DOHH2 (cell line): Measurements from ENCODE around the gene KIF1B.
"Not testable (repeated sequence)": the region's sequence is repeated elsewhere in the genome, so short reads cannot be mapped to it uniquely, and the experiment has no call there.

ENCODE experiments used
- H3F3A ChIP-seq: fragments of 200-600 bp; sonication (generic), shearing (Covaris generic); 2 replicates; pipeline ENCODE4 v1.6.0; 2016; ENCODE audit warnings: antibody characterized with exemption, mild to moderate bottlenecking; ENCODE audit not compliant: control insufficient read depth, insufficient read depth
- H3K27ac ChIP-seq: fragments of 200-600 bp; sonication (generic); 2 replicates; pipeline ENCODE4 v1.5.1; 2014; ENCODE audit warnings: low read depth, mild to moderate bottlenecking, low read length, moderate library complexity
- H3K27me3 ChIP-seq: fragments of 200-600 bp; sonication (generic); 2 replicates; pipeline ENCODE4 v1.6.1; 2014; ENCODE audit warnings: mild to moderate bottlenecking, low read length, mixed read lengths; ENCODE audit not compliant: control insufficient read depth
- H3K36me3 ChIP-seq: fragments of 200-600 bp; sonication (generic); 2 replicates; pipeline ENCODE4 v1.6.1; 2014; ENCODE audit warnings: mild to moderate bottlenecking, low read length, moderate library complexity, mixed read lengths; ENCODE audit not compliant: control insufficient read depth
- H3K4me1 ChIP-seq: fragments of 200-600 bp; sonication (generic); 2 replicates; pipeline ENCODE4 v1.6.1; 2014; ENCODE audit warnings: mild to moderate bottlenecking, low read length, mixed read lengths; ENCODE audit not compliant: control insufficient read depth
- H3K4me2 ChIP-seq: fragments of 200-600 bp; sonication (generic); 2 replicates; pipeline ENCODE4 v1.6.0; 2014; ENCODE audit warnings: mild to moderate bottlenecking, low read length, moderate library complexity
- H3K4me3 ChIP-seq: fragments of 200-600 bp; sonication (generic); 2 replicates; pipeline ENCODE4 v1.5.1; 2014; ENCODE audit warnings: mild to moderate bottlenecking, low read length, mixed read lengths
- H3K79me2 ChIP-seq: fragments of 200-600 bp; sonication (generic); 2 replicates; pipeline ENCODE4 v1.6.1; 2014; ENCODE audit warnings: mild to moderate bottlenecking, low read length, mixed read lengths; ENCODE audit not compliant: control insufficient read depth
- H3K9me2 ChIP-seq: fragments of 200-600 bp; sonication (generic); replicated peaks from 2 replicates; pipeline ENCODE4 v1.6.1; 2014; ENCODE audit warnings: mild to moderate bottlenecking, low read length, mixed read lengths; ENCODE audit not compliant: control insufficient read depth
- H3K9me3 ChIP-seq: fragments of 200-600 bp; sonication (generic); 2 replicates; pipeline ENCODE4 v1.6.1; 2014; ENCODE audit warnings: antibody characterized with exemption, low read length, mixed read lengths; ENCODE audit not compliant: control insufficient read depth, insufficient read depth
- H4K20me1 ChIP-seq: fragments of 200-600 bp; sonication (generic); 2 replicates; pipeline ENCODE4 v1.6.0; 2014; ENCODE audit warnings: low read depth, mild to moderate bottlenecking, antibody characterized with exemption, low read length, moderate library complexity; ENCODE audit not compliant: control insufficient read depth, insufficient read depth
- CTCF ChIP-seq: fragments of 200-600 bp; sonication (generic); IDR thresholded peaks from one replicate; pipeline ENCODE4 v1.5.1; 2014; ENCODE audit warnings: antibody characterized with exemption, mild to moderate bottlenecking, low read depth, low read length; ENCODE audit not compliant: poor library complexity, severe bottlenecking
- EZH2phosphoT487 ChIP-seq: fragments of 200-600 bp; sonication (generic); IDR thresholded peaks from 2 replicates; pipeline ENCODE4 v1.6.1; 2017; ENCODE audit warnings: borderline replicate concordance, mild to moderate bottlenecking, antibody characterized with exemption, low read length, moderate library complexity, mixed read lengths

KIF1B gene

GRCh38 chr1:10421637-10422036 is 211.3 kb downstream of the KIF1B start:
- Histone ChIP-seq H3K9me3 (no peaks in the 10 kb centered on the region), H4K20me1 (no peaks in the 10 kb centered on the region), H3K9me2 (no peaks in the 10 kb centered on the region), H3F3A (no peaks in the 10 kb centered on the region; the same call in 1 of the 2 replicates), H3K27me3 (no peaks in the 10 kb centered on the region), H3K4me2 (no peak overlapping the region), H3K27ac (no peak overlapping the region), H3K4me1 (no peaks in the 10 kb centered on the region), H3K79me2 (no peaks in the 10 kb centered on the region), H3K4me3 (no peak overlapping the region), H3K36me3 (peaks cover 42% of the 10 kb centered on the region)
- no peak for TF ChIP-seq CTCF

GRCh38 chr1:10424034-10424433 is 213.7 kb downstream of the KIF1B start:
- no peaks in the 10 kb centered on the region for H3K27me3 ChIP-seq
- no peak overlapping the region for H3K27ac ChIP-seq
- H3K4me3 ChIP-seq: no peak overlapping the region
- H4K20me1 ChIP-seq: no peaks in the 10 kb centered on the region
- H3K9me2 ChIP-seq: no peaks in the 10 kb centered on the region
- TF ChIP-seq CTCF (no peak), EZH2phosphoT487 (no peak)
- peaks cover 1% of the 10 kb centered on the region; the same call in 1 of the 2 replicates for H3K79me2 ChIP-seq
- no peak overlapping the region for H3K4me2 ChIP-seq
- H3K4me1 ChIP-seq: peaks cover 9% of the 10 kb centered on the region
- H3F3A ChIP-seq: no peaks in the 10 kb centered on the region; the same call in 1 of the 2 replicates
- H3K9me3 ChIP-seq: no peaks in the 10 kb centered on the region
- H3K36me3 ChIP-seq: peaks cover 20% of the 10 kb centered on the region

- peaks cover 15% of the 10 kb centered on the region for H3K4me1 ChIP-seq
- no peak for TF ChIP-seq EZH2phosphoT487
- TF ChIP-seq CTCF: no peak
- H3K27ac ChIP-seq: no peak overlapping the region
- H3K79me2 ChIP-seq: peaks cover 6% of the 10 kb centered on the region; the same call in 1 of the 2 replicates
- no peaks in the 10 kb centered on the region for H4K20me1 ChIP-seq
- no peaks in the 10 kb centered on the region; the same call in 1 of the 2 replicates for H3F3A ChIP-seq
- peaks cover 15% of the 10 kb centered on the region for H3K36me3 ChIP-seq
- no peak overlapping the region for H3K4me3 ChIP-seq
- H3K4me2 ChIP-seq: no peak overlapping the region
- no peaks in the 10 kb centered on the region for H3K9me2 ChIP-seq
- H3K9me3 ChIP-seq: no peaks in the 10 kb centered on the region
- no peaks in the 10 kb centered on the region for H3K27me3 ChIP-seq
These were observed 214.3 kb downstream of the KIF1B start for GRCh38 chr1:10424651-10425050.

- not testable (repeated sequence) for H3K27me3 ChIP-seq, H3K27ac ChIP-seq, H3K4me3 ChIP-seq, H3F3A ChIP-seq, H3K9me2 ChIP-seq, H3K9me3 ChIP-seq, H4K20me1 ChIP-seq, H3K36me3 ChIP-seq, H3K4me2 ChIP-seq
- Histone ChIP-seq H3K4me1 (peaks cover 19% of the 10 kb centered on the region), H3K79me2 (peaks cover 13% of the 10 kb centered on the region)
These were observed 215.6 kb downstream of the KIF1B start for GRCh38 chr1:10425826-10426534.

- not testable (repeated sequence) for H3K27ac ChIP-seq, H3K4me2 ChIP-seq
These were observed 216.1 kb downstream of the KIF1B start for GRCh38 chr1:10426535-10426848.

More at GRCh38 chr1:10426535-10426848, 216.1 kb downstream of the KIF1B start:
- not testable (repeated sequence) for H3K9me2 ChIP-seq, H3K4me3 ChIP-seq, H3K36me3 ChIP-seq, H3F3A ChIP-seq, H4K20me1 ChIP-seq, H3K9me3 ChIP-seq, H3K27me3 ChIP-seq
- peaks cover 24% of the 10 kb centered on the region for H3K4me1 ChIP-seq
- peaks cover 18% of the 10 kb centered on the region for H3K79me2 ChIP-seq
